OCI-LY1 (cell line): ENCODE measurements around the gene KIAA0040.

ENCODE experiments used
- H2AFZ ChIP-seq: fragments of 200-600 bp; sonication (generic), shearing (Covaris generic); 2 replicates; pipeline ENCODE4 v1.6.0; 2014; ENCODE audit warnings: antibody characterized with exemption, mild to moderate bottlenecking, low read length
- H3F3A ChIP-seq: fragments of 200-600 bp; sonication (generic), shearing (Covaris generic); 2 replicates; pipeline ENCODE4 v1.6.0; 2014; ENCODE audit warnings: mild to moderate bottlenecking, antibody characterized with exemption, low read length, moderate library complexity; ENCODE audit not compliant: insufficient read depth
- H3K27ac ChIP-seq: fragments of 200-600 bp; sonication (generic); 2 replicates; pipeline ENCODE4 v1.5.1; 2014; ENCODE audit warnings: low read length, mixed run types, mild to moderate bottlenecking, low read depth; ENCODE audit not compliant: poor library complexity, severe bottlenecking
- H3K27me3 ChIP-seq: fragments of 200-600 bp; sonication (generic); 2 replicates; pipeline ENCODE4 v1.6.0; 2014; ENCODE audit warnings: antibody characterized with exemption, mild to moderate bottlenecking, low read length, moderate library complexity; ENCODE audit not compliant: insufficient read depth
- H3K36me3 ChIP-seq: fragments of 200-600 bp; sonication (generic); 2 replicates; pipeline ENCODE4 v1.6.1; 2014; ENCODE audit warnings: mild to moderate bottlenecking, antibody characterized with exemption, low read length, moderate library complexity, mixed read lengths; ENCODE audit not compliant: insufficient read depth
- H3K4me1 ChIP-seq: fragments of 200-600 bp; sonication (generic); 2 replicates; pipeline ENCODE4 v1.5.1; 2014; ENCODE audit warnings: mild to moderate bottlenecking, low read length, moderate library complexity; ENCODE audit not compliant: insufficient read depth, severe bottlenecking
- H3K4me2 ChIP-seq: fragments of 200-600 bp; sonication (generic), shearing (Covaris generic); 2 replicates; pipeline ENCODE4 v1.6.1; 2014; ENCODE audit warnings: low read length
- H3K4me3 ChIP-seq: fragments of 200-600 bp; sonication (generic); 2 replicates; pipeline ENCODE4 v1.5.1; 2014; ENCODE audit warnings: low read length, low read depth, mild to moderate bottlenecking, mixed read lengths; ENCODE audit not compliant: poor library complexity, severe bottlenecking
- H3K79me2 ChIP-seq: fragments of 200-600 bp; shearing (Covaris generic); 2 replicates; pipeline ENCODE4 v1.6.1; 2016; ENCODE audit warnings: mixed run types, low read length, mixed read lengths; ENCODE audit not compliant: insufficient read depth
- H3K9ac ChIP-seq: fragments of 200-600 bp; sonication (generic), shearing (Covaris generic); 2 replicates; pipeline ENCODE4 v1.6.1; 2014; ENCODE audit warnings: mild to moderate bottlenecking, low read length, mixed read lengths
- H3K9me2 ChIP-seq: fragments of 200-600 bp; sonication (generic), shearing (Covaris generic); 2 replicates; pipeline ENCODE4 v1.6.1; 2014; ENCODE audit warnings: low read depth, mild to moderate bottlenecking, low read length, mixed read lengths
- H3K9me3 ChIP-seq: fragments of 200-600 bp; shearing (Covaris generic); 2 replicates; pipeline ENCODE4 v1.6.1; 2014; ENCODE audit warnings: low read length, mixed read lengths
- H4K20me1 ChIP-seq: fragments of 200-600 bp; sonication (generic), shearing (Covaris generic); 2 replicates; pipeline ENCODE4 v1.6.0; 2016; ENCODE audit warnings: mild to moderate bottlenecking, low read length; ENCODE audit not compliant: insufficient read depth
- CTCF ChIP-seq: fragments of 200-600 bp; sonication (generic), shearing (Covaris generic); IDR thresholded peaks from 2 replicates; pipeline ENCODE4 v1.5.1; 2017; ENCODE audit warnings: mild to moderate bottlenecking, antibody characterized with exemption, low read length, moderate library complexity, mixed read lengths
- EZH2 ChIP-seq: fragments of 200-600 bp; sonication (generic), shearing (Covaris generic); IDR thresholded peaks from 2 replicates; pipeline ENCODE4 v1.8.0; 2017; ENCODE audit warnings: borderline replicate concordance, mixed run types, mild to moderate bottlenecking, antibody characterized with exemption, low read length, moderate library complexity, mixed read lengths

The KIAA0040 gene

GRCh38 chr1:175198332-175198731 is 5.8 kb upstream of the KIAA0040 start:
- Histone ChIP-seq H4K20me1 (no peaks in the 10 kb centered on the region), H3K9ac (no peak overlapping the region), H3K4me3 (no peak overlapping the region), H3K9me3 (no peaks in the 10 kb centered on the region), H3K4me2 (no peak overlapping the region), H3K27ac (no peak overlapping the region), H2AFZ (no peak overlapping the region), H3K36me3 (no peaks in the 10 kb centered on the region), H3K4me1 (peaks cover 8% of the 10 kb centered on the region), H3K79me2 (no peaks in the 10 kb centered on the region), H3K27me3 (no peaks in the 10 kb centered on the region), H3F3A (no peaks in the 10 kb centered on the region), H3K9me2 (no peaks in the 10 kb centered on the region)
- TF ChIP-seq EZH2 (no peak), CTCF (no peak)

DNA sequence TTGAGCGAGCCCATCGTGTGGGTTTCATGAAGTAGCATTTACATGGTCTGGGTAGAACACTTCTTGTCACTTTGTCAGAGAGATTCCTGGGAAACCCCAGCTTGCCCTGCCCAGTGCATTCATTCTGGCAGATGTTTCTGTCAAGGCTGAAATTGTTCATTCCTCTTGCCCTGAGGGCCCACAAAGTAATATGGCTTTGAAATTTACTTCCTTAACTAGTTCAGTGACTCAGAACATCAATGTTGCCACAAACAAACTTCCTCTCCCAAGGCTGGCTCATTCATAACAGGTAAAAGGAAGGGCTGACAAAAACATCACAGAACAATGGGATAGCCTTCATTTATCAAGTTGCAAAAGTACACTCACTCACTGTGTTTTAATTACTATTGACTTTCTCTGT is 5.0 kb upstream of the KIAA0040 start:
- H3K79me2 ChIP-seq, result no peaks in the 10 kb centered on the region
- H3K27me3 ChIP-seq, result no peaks in the 10 kb centered on the region
- no peaks in the 10 kb centered on the region for H3K36me3 ChIP-seq
- H3K4me1 ChIP-seq, result peaks cover 13% of the 10 kb centered on the region
- no peak overlapping the region for H3K9ac ChIP-seq
- H2AFZ ChIP-seq, result no peak overlapping the region
- no peaks in the 10 kb centered on the region for H3K9me3 ChIP-seq
- H3F3A ChIP-seq, result no peaks in the 10 kb centered on the region
- no peak overlapping the region for H3K4me3 ChIP-seq
- H3K9me2 ChIP-seq, result no peaks in the 10 kb centered on the region
- H3K27ac ChIP-seq, result no peak overlapping the region
- TF ChIP-seq EZH2 (no peak), CTCF (no peak)
- no peaks in the 10 kb centered on the region for H4K20me1 ChIP-seq
- H3K4me2 ChIP-seq, result no peak overlapping the region

DNA sequence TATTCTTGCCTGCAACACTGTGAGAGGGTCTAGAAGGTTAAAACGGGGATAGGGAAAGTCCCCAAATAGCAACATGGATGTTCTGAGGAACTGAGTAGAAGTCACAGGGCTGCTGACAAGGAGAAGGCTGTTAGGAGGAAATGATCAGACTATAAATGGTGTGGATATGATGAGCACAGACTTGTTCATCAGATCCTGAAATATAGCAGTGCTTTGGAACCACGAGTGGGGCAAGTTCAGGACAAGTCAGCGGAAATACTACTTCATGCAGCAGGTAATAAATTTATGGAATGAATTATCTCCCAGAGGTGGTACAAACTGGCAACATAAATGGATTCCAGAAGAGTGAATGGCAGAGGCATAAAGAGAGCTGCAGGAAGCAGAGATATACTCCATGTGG is 3.2 kb upstream of the KIAA0040 start:
- no peaks in the 10 kb centered on the region for H3K9me3 ChIP-seq
- H3K9ac ChIP-seq, result no peak overlapping the region
- H3K27ac ChIP-seq, result no peak overlapping the region
- no peaks in the 10 kb centered on the region for H3F3A ChIP-seq
- H3K36me3 ChIP-seq, result no peaks in the 10 kb centered on the region
- no peaks in the 10 kb centered on the region for H3K79me2 ChIP-seq
- no peak for TF ChIP-seq CTCF
- no peak for TF ChIP-seq EZH2
- H3K4me3 ChIP-seq, result no peak overlapping the region
- no peaks in the 10 kb centered on the region for H3K9me2 ChIP-seq
- H3K27me3 ChIP-seq, result no peaks in the 10 kb centered on the region
- H3K4me1 ChIP-seq, result peaks cover 25% of the 10 kb centered on the region
- no peaks in the 10 kb centered on the region for H4K20me1 ChIP-seq
- H2AFZ ChIP-seq, result no peak overlapping the region
- no peak overlapping the region for H3K4me2 ChIP-seq
